HG02943 (cell line): ENCODE measurements around the gene DDAH2.
"Not testable (repeated sequence)": the region's sequence is repeated elsewhere in the genome, so short reads cannot be mapped to it uniquely, and the experiment has no call there.

Experiments used
- ATAC-seq: cut with Tn5 transposase; IDR thresholded peaks from one replicate; pipeline ENCODE4 v1.9.1; 2021; ENCODE audit warnings: mild to moderate bottlenecking, low read depth, moderate library complexity; ENCODE audit not compliant: unreplicated experiment

DDAH2 gene

DNA sequence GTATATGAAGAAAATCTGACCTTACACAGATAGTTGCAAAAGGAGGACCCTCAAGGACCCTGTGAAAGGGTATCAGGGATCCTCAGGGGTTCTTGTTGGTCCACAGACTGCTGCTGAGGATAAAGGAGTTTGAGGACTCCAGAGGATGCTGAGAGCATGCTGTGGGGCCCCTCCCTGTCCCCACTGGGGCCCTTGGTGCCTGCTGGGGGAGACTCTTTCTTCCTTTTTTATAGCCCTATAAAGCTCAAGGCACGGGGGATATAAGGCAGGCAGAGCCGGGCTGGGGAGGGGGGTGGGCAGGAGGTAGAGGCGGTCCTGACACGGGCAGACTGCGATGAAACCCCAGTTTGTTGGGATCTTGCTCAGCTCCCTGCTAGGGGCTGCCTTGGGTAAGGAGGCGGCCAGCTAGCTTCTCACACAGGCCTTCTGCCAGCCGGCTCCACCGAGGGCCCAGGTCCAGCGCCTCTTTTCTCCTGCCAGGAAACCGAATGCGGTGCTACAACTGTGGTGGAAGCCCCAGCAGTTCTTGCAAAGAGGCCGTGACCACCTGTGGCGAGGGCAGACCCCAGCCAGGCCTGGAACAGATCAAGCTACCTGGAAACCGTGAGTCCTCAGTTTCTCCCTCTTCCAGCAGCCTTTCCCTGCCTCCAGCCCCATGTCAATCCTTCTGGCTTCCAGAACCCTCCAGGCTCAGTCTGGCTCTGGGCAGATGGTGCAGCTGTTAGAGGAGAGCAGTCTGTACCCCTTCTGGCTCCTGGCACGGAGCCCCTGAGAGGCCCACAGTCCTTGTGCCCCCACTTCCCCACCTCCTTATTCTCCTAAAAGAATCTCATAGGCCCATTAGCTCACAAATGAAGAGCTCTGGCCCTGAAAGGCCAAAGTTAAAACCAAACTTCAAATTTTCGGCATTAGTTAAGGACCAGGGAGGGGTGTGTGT is 13.8 kb downstream of the DDAH2 start, which contains the start of gene LY6G6D:
Gene LY6G6D (plus strand): TSS at position 327 of the 937 bp plus-strand sequence. CDS start 8 bp downstream, at position 335.
- no peak for ATAC-seq

DNA sequence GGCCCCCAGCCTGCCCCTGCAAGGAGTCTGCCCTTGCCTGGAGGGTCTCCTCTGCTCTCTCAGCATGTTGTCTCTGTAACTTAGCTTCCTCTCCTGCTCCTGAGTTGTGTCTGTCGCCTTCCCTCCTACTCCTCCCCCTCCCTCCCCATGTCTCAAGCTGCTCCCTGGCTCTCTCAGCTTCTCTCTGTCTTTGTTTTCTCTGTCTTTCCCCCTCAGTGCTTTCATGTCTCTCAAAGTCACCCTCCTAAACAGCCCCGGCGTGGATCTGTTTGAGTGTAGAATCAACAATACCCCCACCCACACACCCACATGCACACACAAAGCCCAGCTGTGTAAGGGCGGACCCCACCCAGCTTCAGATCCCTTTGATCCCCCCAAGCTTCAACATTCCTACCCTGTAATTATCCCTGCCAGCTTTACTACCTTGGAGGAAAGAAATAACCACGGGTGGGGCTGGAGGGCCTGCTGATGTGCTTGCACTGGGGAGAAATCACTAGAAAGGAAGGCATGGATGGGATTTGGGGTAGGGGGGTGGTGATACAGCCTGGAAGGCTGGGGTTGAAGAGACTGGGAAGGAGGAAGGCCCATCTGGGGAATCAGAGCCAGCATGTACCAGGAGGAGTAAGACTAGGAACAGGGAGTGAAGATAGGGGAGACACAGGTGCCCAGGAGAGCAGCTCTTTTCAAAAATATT is 15.0 kb downstream of the DDAH2 start:
- ATAC-seq, result no peak

DNA sequence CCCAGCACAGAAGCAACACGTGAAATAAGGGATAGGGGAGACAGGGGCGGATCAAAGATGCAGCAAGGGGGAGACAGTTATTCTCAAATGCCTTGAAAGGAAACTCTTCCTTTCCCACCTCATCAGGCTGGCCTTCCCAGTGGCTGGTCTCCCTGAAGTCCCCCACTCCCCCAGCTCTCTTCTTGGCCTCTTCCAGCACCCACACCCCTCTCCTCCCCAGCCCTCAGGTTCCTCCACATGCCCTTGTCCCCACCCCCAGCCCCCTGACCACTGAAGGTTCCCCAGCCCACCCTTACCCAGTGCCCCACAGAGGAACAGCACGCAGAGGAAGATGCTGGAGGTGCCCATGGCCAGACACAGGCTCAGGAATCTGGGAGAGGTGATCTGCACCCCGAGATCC is 15.6 kb downstream of the DDAH2 start:
- no peak for ATAC-seq

- ATAC-seq, result no peak
Measured at GRCh38 chr6:31712296-31712695, 16.8 kb downstream of the DDAH2 start.

DNA sequence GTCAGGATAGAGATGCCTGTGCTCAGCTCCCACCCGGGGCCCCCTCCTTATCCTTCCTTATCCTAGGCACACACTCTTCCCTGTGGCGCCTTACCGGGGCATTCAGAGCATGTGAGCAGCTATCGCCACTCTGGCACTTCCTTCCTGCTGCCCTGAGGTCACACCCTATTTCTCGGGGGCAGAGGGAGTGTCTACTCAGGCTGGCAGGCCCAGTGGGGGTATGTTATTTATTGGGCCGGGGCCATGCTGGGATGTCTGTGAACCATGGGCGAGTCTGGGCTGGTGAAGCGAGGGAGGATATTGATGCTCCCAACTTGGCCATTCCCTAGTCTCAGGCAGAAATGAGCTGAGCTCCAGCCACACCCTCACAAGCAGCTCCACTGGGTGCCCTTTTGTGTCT is 17.9 kb downstream of the DDAH2 start:
- no peak for ATAC-seq

GRCh38 chr6:31710523-31711219 is 18.4 kb downstream of the DDAH2 start:
- no peak for ATAC-seq

- not testable (repeated sequence) for ATAC-seq
Measured at GRCh38 chr6:31709157-31709556, 19.9 kb downstream of the DDAH2 start.

GRCh38 chr6:31708224-31708623 is 20.9 kb downstream of the DDAH2 start:
- ATAC-seq, result no peak

- ATAC-seq, result no peak
Measured at GRCh38 chr6:31707701-31708100, 21.4 kb downstream of the DDAH2 start.

DNA sequence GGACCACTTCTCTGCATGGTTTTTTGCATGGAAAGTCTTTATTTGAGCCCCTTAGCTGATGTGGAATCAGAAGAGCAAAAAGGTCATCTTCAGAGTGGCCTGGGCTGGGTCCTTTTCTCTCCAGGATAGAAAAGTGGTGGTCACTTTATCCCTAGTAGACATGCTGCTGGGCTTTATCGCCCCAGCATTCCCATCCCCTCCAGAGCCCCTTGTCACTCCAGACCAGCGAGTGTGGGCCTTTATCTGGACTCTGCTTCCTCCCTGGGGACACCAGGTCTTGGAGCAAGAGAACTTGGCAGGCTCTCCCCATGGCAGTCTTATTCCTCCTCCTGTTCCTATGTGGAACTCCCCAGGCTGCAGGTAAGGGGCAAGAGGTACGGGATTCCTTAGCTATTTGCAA is 22.5 kb downstream of the DDAH2 start, which contains the start of gene LY6G6F:
Gene LY6G6F (plus strand): TSS at position 268 of the 400 bp plus-strand sequence. CDS start 41 bp downstream, at position 309.
- ATAC-seq, result no peak

GRCh38 chr6:31705931-31706330 is 23.2 kb downstream of the DDAH2 start:
- no peak for ATAC-seq

GRCh38 chr6:31702819-31703716 is 26.0 kb downstream of the DDAH2 start, which contains the start of gene ABHD16A:
ABHD16A (minus strand) TSS chr6:31703324; CDS start chr6:31703281, 43 bp downstream.
- ATAC-seq, result peak; percentile 75

DNA sequence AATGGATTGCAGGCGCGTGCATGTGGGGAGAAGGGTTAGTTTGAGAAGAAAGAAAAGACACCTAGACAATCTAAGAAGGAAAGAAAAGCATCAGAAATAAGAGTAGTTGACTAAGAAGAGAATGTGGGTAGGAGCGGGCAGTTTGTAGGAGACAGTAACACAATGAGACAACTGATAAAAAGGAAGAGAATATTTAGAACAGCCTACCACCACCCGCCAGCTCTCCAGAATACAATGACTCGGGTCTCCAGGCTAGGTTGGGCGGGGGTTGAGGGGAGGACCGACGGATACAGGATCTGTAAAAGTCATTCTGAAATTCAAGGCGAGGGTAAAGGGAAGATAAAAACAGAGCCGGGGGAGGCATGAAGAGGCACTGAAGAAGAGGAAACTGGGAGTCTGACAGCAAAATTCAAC is 26.7 kb downstream of the DDAH2 start:
- no peak for ATAC-seq

DNA sequence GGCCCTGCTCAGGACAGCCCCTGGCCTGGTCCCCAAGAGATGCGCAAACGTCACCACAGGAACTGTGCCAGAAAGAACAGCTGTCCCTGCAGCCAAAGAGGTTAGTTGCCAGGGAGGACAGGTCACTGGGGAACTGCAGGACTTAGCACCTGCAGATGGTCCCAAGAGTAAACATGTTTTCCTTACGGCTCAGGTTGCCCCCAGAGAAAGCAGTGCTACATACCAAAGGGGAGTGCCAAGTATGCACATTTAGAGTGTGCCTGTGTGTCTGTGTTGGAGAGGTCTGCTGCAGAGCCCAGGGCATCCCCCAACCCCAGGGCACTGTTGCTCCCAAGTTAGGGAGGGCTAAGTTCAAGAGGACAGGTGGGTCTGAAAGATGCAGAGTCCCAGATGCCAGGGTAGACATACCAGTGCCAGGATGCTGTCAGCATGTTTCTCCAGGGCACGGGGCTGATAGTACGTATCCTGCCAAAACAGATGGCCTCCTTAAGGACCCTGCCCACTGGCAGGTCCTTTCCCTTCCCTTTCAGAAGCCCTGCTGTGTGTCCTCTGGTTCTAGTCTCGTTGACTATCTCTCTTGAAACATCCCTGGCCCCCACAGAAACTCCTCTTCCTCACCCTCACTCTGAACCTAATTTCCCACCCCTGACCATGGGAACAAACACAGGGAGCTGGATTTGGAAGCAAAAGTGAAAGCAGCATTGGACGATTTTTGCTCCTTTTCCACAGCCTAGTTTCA is 27.3 kb downstream of the DDAH2 start:
- ATAC-seq, result no peak

GRCh38 chr6:31700740-31701401 is 28.2 kb downstream of the DDAH2 start:
- ATAC-seq, result no peak

- no peak for ATAC-seq
Measured at GRCh38 chr6:31697555-31697954, 31.5 kb downstream of the DDAH2 start.

- no peak for ATAC-seq
Measured at GRCh38 chr6:31693535-31693934, 35.6 kb downstream of the DDAH2 start.

GRCh38 chr6:31692886-31693285 is 36.2 kb downstream of the DDAH2 start:
- ATAC-seq, result no peak
